Dermis blood vessel endothelial cell (primary cell): Measurements from ENCODE around the gene CHST2. TPM values are rescaled to one million over a fixed set of nuclear protein-coding genes. Genes with fewer than 3 reads are reported as not detected.

Experiments
- DNase-seq: peaks from one replicate; pipeline ENCODE4 v3.0.0; 2010
- total RNA-seq: library from RNA; depleted of rRNA; stranded (reverse); fragments of >200 nt; gene quantifications from 2 replicates; pipeline ENCODE4 v1.2.3, GENCODE V29; 2014

Gene CHST2
- total RNA-seq, 1 donor from 2014 or later = 7.8 TPM

- DNase-seq = no peak
Measured at GRCh38 chr3:143132246-143132980, 12.8 kb downstream of the CHST2 start.

GRCh38 chr3:143134471-143134870 lies 14.9 kb downstream of the CHST2 start:
- peak; percentile 13 for DNase-seq

GRCh38 chr3:143135150-143135549 lies 15.6 kb downstream of the CHST2 start:
- DNase-seq = peak; percentile 83

GRCh38 chr3:143137435-143138036 lies 18.0 kb downstream of the CHST2 start:
- DNase-seq = no peak

- no peak for DNase-seq
Measured at GRCh38 chr3:143138953-143139352, 19.4 kb downstream of the CHST2 start.

GRCh38 chr3:143139762-143140161 lies 20.2 kb downstream of the CHST2 start:
- DNase-seq = peak; percentile 42

GRCh38 chr3:143140550-143140949 lies 21.0 kb downstream of the CHST2 start:
- DNase-seq = no peak

- DNase-seq = no peak
Measured at GRCh38 chr3:143142354-143142753, 22.8 kb downstream of the CHST2 start.

- no peak for DNase-seq
Measured at GRCh38 chr3:143145906-143146305, 26.3 kb downstream of the CHST2 start.

- no peak for DNase-seq
Measured at GRCh38 chr3:143146486-143147274, 27.1 kb downstream of the CHST2 start.

- DNase-seq = no peak
Measured at GRCh38 chr3:143147707-143148106, 28.1 kb downstream of the CHST2 start.

GRCh38 chr3:143150071-143150470 lies 30.5 kb downstream of the CHST2 start:
- no peak for DNase-seq

GRCh38 chr3:143151004-143151731 lies 31.6 kb downstream of the CHST2 start:
- DNase-seq = no peak

GRCh38 chr3:143152043-143152442 lies 32.5 kb downstream of the CHST2 start:
- no peak for DNase-seq

GRCh38 chr3:143155756-143156155 lies 36.2 kb downstream of the CHST2 start:
- no peak for DNase-seq

- DNase-seq = peak; percentile 40
Measured at GRCh38 chr3:143158014-143158988, 38.7 kb downstream of the CHST2 start.

GRCh38 chr3:143160437-143160836 lies 40.9 kb downstream of the CHST2 start:
- no peak for DNase-seq

GRCh38 chr3:143163562-143164100 lies 44.1 kb downstream of the CHST2 start:
- DNase-seq = no peak

- DNase-seq = no peak
Measured at GRCh38 chr3:143165211-143165610, 45.6 kb downstream of the CHST2 start.

- DNase-seq = peak; percentile 74
Measured at GRCh38 chr3:143165612-143166285, 46.2 kb downstream of the CHST2 start.

GRCh38 chr3:143166376-143166775 lies 46.8 kb downstream of the CHST2 start:
- no peak for DNase-seq
